Left ventricle myocardium inferior (tissue), 1 donor: ENCODE data around the gene IFT43. TPM values are rescaled to one million over a fixed set of nuclear protein-coding genes. Genes with fewer than 3 reads are reported as not detected.

Source experiments
- DNase-seq: peaks from one replicate; pipeline ENCODE4 v3.0.0-alpha.2; 2020
- H3K27ac ChIP-seq: fragments of 200-600 bp; replicated peaks from 2 replicates; pipeline ENCODE4 v1.8.0; 2021
- H3K27me3 ChIP-seq: fragments of 200-600 bp; 2 replicates; pipeline ENCODE4 v1.8.0; 2021; ENCODE audit warnings: low read depth
- H3K36me3 ChIP-seq: fragments of 200-600 bp; 2 replicates; pipeline ENCODE4 v1.8.0; 2021
- H3K4me1 ChIP-seq: fragments of 200-600 bp; 2 replicates; pipeline ENCODE4 v1.8.0; 2021
- H3K4me3 ChIP-seq: fragments of 200-600 bp; 2 replicates; pipeline ENCODE4 v1.8.0; 2021; ENCODE audit warnings: mild to moderate bottlenecking, moderate library complexity
- H3K9me3 ChIP-seq: fragments of 200-600 bp; replicated peaks from 2 replicates; pipeline ENCODE4 v1.8.0; 2021
- CTCF ChIP-seq: fragments of 200-600 bp; IDR thresholded peaks from 2 replicates; pipeline ENCODE4 v1.8.0; 2021; ENCODE audit warnings: antibody characterized with exemption, mild to moderate bottlenecking, borderline replicate concordance
- intact Hi-C: fragments of 100-400 bp; cut with micrococcal nuclease; formaldehyde crosslinking; loops from one replicate; pipeline ENCODE4 v1.11.0; 2022
- total RNA-seq: library from RNA; stranded (reverse); fragmentation: NEBNext Ultra II Directional; extraction: Animal tissue kit (Norgen Biotek cat#: 25700); gene quantifications from one replicate; pipeline ENCODE4 v1.2.1, GENCODE V29; 2021
- donor health status: DM: no; HTN: yes; CAD: no; lungs with severe emphysema.

IFT43 gene
- total RNA-seq, 1 donor from 2014 or later = 29.8 TPM

GRCh38 chr14:76057914-76058313 lies 72.4 kb downstream of the IFT43 start:
- Histone ChIP-seq H3K27ac (no peak overlapping the region), H3K9me3 (no peaks in the 10 kb centered on the region), H3K36me3 (peaks cover 31% of the 10 kb centered on the region), H3K4me3 (no peak overlapping the region), H3K27me3 (no peaks in the 10 kb centered on the region), H3K4me1 (no peaks in the 10 kb centered on the region)
- no peak for TF ChIP-seq CTCF
- DNase-seq = no peak
- intact Hi-C loops = loop anchor here (10.0 kb wide), 3 partner anchors 297 to 587 kb away; no protein-coding TSS in a partner anchor

DNA sequence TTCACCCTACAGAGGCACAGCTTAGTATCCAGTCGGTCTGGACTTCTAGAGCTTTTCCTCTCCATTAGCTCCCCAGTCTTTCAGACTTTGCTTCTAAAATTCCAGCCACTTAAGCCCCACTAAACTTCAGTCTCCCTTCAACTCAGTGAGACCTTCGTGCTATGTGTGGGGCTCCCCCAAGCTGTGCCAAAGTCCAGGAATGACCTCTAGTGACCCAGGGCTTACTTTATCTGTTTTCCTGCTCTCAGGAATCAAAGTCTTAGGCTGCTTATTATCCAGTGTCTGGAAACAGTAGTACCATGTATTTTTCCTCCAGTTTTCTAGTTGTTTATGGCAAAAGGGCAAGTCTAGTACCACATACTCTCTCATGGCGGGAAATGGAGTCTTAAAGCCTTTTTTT lies 77.8 kb downstream of the IFT43 start:
- no peaks in the 10 kb centered on the region for H3K4me1 ChIP-seq
- peaks cover 7% of the 10 kb centered on the region for H3K9me3 ChIP-seq
- no peak for TF ChIP-seq CTCF
- peaks cover 75% of the 10 kb centered on the region for H3K36me3 ChIP-seq
- H3K27ac ChIP-seq = no peak overlapping the region
- no peaks in the 10 kb centered on the region for H3K27me3 ChIP-seq
- intact Hi-C loops = no loop called here
- H3K4me3 ChIP-seq = no peak overlapping the region
- DNase-seq = no peak

GRCh38 chr14:76065519-76065918 lies 80.0 kb downstream of the IFT43 start:
- Histone ChIP-seq H3K36me3 (peaks cover 65% of the 10 kb centered on the region), H3K9me3 (peaks cover 7% of the 10 kb centered on the region), H3K27ac (no peak overlapping the region), H3K4me3 (no peak overlapping the region), H3K27me3 (no peaks in the 10 kb centered on the region), H3K4me1 (no peaks in the 10 kb centered on the region)
- no peak for DNase-seq
- TF ChIP-seq CTCF = no peak
- intact Hi-C loops = no loop called here

DNA sequence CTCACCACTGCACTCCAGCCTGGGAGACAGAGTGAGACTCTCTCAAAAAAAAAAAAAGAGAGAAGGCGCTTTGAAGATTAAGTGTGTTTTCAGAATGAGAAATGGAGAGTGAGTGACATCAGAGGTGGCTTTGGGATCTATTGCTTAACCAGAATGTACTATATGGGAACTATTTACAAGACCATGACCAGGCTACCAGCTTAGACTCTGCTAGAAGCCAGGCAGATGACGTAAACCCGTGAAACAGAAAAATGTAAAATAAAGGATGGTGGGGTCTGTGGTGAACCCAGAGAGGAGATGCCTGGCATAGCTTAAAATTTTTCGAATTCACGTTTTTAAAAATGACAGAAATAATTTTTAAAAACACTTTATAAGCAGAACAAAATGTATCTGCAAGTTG lies 82.0 kb downstream of the IFT43 start:
- H3K4me3 ChIP-seq = no peak overlapping the region
- TF ChIP-seq CTCF = no peak
- no peak overlapping the region for H3K27ac ChIP-seq
- H3K4me1 ChIP-seq = no peaks in the 10 kb centered on the region
- intact Hi-C loops = no loop called here
- H3K27me3 ChIP-seq = no peaks in the 10 kb centered on the region
- no peak for DNase-seq
- H3K36me3 ChIP-seq = peaks cover 58% of the 10 kb centered on the region
- H3K9me3 ChIP-seq = peaks cover 7% of the 10 kb centered on the region

- H3K36me3 ChIP-seq = peaks cover 13% of the 10 kb centered on the region
- H3K9me3 ChIP-seq = no peaks in the 10 kb centered on the region
- DNase-seq = no peak
- H3K4me1 ChIP-seq = peaks cover 4% of the 10 kb centered on the region
- no peak overlapping the region for H3K4me3 ChIP-seq
- H3K27me3 ChIP-seq = no peaks in the 10 kb centered on the region
- no peak for TF ChIP-seq CTCF
- no peak overlapping the region for H3K27ac ChIP-seq
- intact Hi-C loops = no loop called here
These were observed 88.2 kb downstream of the IFT43 start for GRCh38 chr14:76073717-76074116.

DNA sequence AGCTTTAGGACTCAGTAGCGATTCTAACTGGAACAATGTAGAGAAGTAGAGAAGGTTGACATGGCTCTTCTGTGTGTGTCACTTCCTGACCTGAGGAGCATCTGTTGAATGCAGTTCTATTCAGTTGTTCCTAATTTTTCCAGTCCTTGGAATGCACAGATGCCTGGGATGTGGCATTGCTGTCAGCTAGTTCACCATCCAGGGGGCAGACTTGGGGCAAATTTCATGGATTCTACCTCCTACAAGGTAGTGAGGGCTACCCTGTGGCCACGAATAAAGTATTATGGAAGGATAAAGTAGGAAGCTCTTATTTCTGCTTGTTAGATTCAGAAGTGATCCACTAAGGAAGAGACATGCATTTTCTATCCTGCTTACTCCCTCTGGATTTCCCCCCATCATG lies 91.8 kb downstream of the IFT43 start:
- no peak for TF ChIP-seq CTCF
- peaks cover 8% of the 10 kb centered on the region for H3K36me3 ChIP-seq
- H3K4me3 ChIP-seq = no peak overlapping the region
- H3K9me3 ChIP-seq = no peaks in the 10 kb centered on the region
- intact Hi-C loops = no loop called here
- DNase-seq = no peak
- H3K27ac ChIP-seq = no peak overlapping the region
- no peaks in the 10 kb centered on the region for H3K27me3 ChIP-seq
- peaks cover 4% of the 10 kb centered on the region for H3K4me1 ChIP-seq
